GM12878 (cell line): ENCODE measurements around the gene MYH2. TPM values are rescaled to one million over a fixed set of nuclear protein-coding genes. Genes with fewer than 3 reads are reported as not detected.

Experiments used
- polyA plus RNA-seq, 11 experiments: library from polyadenylated mRNA; depleted of rRNA in 4 of 11; unstranded in 6 of 11; stranded (reverse) in 5 of 11; fragments of >200 nt; fragmentation: Nextera tagmentation in 4 of 11; fragmentation: Illumina TruSeq in 1 of 11; extraction: Ambion mirVana in 4 of 11; extraction: Trizol in 1 of 11; gene quantifications; 1 replicate in 1 of 11; 2 replicates in 10 of 11; pipeline versions ENCODE4 v1.2.1 to v1.2.3, GENCODE V29; 2011 to 2016; ENCODE audit warnings: inconsistent platforms in 2 of 11, missing spikeins in 2 of 11, low read depth in 1 of 11
- total RNA-seq, 4 experiments: library from RNA; depleted of rRNA in 3 of 4; stranded (reverse); fragments of >200 nt in 3 of 4; fragmentation: Illumina TruSeq in 1 of 4; extraction: Trizol in 1 of 4; gene quantifications; 2 replicates each; pipeline versions ENCODE4 v1.2.1 to v1.2.3, GENCODE V29; 2013 to 2021

MYH2 gene
- total and polyA plus RNA-seq, 10 of the 15 experiments (the other 5 are each of a cell fraction or from before 2014, with no cell fraction given): not detected

Other genes starting within 250 kb of the MYH2 start
Only the 7 nearest of the 8 such genes appear.
- gene MYH13, start 176.7 kb downstream of the MYH2 start, total RNA-seq (2014; rRNA removed): under 0.01 TPM in 1 of 2 replicates, not detected in the other
- 0.04 and 0.05 TPM in 2 replicates for gene MYH13, start 176.7 kb downstream of the MYH2 start, total RNA-seq (2014; rRNA removed; fragmentation: Illumina TruSeq; extraction: Trizol)
- 0.03 TPM in 1 of 2 replicates, not detected in the other for gene MYH13, start 176.7 kb downstream of the MYH2 start, total RNA-seq (2021)
- 0.04 and 0.07 TPM in 2 replicates for gene MYH13, start 176.7 kb downstream of the MYH2 start, polyA plus RNA-seq (2011; rRNA removed)
- 0.01 TPM in 1 of 2 replicates, not detected in the other for gene MYH13, start 176.7 kb downstream of the MYH2 start, polyA plus RNA-seq (2014; fragmentation: Illumina TruSeq; extraction: Trizol)
- gene MYH13, start 176.7 kb downstream of the MYH2 start, polyA plus RNA-seq (2014; fragmentation: Nextera tagmentation; extraction: Ambion mirVana): under 1 TPM in 1 of 2 experiments, not detected in 1; 0.02 TPM
- gene MYH13, start 176.7 kb downstream of the MYH2 start, polyA plus RNA-seq (2014; rRNA removed): 0.04 TPM in 1 of 2 replicates, not detected in the other
- under 1 TPM in 1 of 2 experiments, not detected in 1; 0.03 TPM for gene MYH13, start 176.7 kb downstream of the MYH2 start, polyA plus RNA-seq (2016; fragmentation: Nextera tagmentation; extraction: Ambion mirVana)
- gene MYH8, start 127.7 kb downstream of the MYH2 start, total RNA-seq (2014; rRNA removed): not detected in 2 replicates
- not detected in 2 replicates for gene MYH8, start 127.7 kb downstream of the MYH2 start, total RNA-seq (2014; rRNA removed; fragmentation: Illumina TruSeq; extraction: Trizol)
- gene MYH8, start 127.7 kb downstream of the MYH2 start, total RNA-seq (2021): not detected in 2 replicates
- gene MYH8, start 127.7 kb downstream of the MYH2 start, polyA plus RNA-seq (2011; rRNA removed): 0.01 TPM in 2 replicates
- gene MYH8, start 127.7 kb downstream of the MYH2 start, polyA plus RNA-seq (2014; fragmentation: Illumina TruSeq; extraction: Trizol): not detected in 2 replicates
- gene MYH8, start 127.7 kb downstream of the MYH2 start, polyA plus RNA-seq (2014; fragmentation: Nextera tagmentation; extraction: Ambion mirVana): not detected
- gene MYH8, start 127.7 kb downstream of the MYH2 start, polyA plus RNA-seq (2014; rRNA removed): not detected in 2 replicates
- under 1 TPM in 1 of 2 experiments, not detected in 1; 0.03 TPM for gene MYH8, start 127.7 kb downstream of the MYH2 start, polyA plus RNA-seq (2016; fragmentation: Nextera tagmentation; extraction: Ambion mirVana)
- gene MYH4, start 80.1 kb downstream of the MYH2 start, total RNA-seq (2014; rRNA removed): not detected in 2 replicates
- not detected in 2 replicates for gene MYH4, start 80.1 kb downstream of the MYH2 start, total RNA-seq (2014; rRNA removed; fragmentation: Illumina TruSeq; extraction: Trizol)
- not detected in 2 replicates for gene MYH4, start 80.1 kb downstream of the MYH2 start, total RNA-seq (2021)
- not detected in 2 replicates for gene MYH4, start 80.1 kb downstream of the MYH2 start, polyA plus RNA-seq (2011; rRNA removed)
- gene MYH4, start 80.1 kb downstream of the MYH2 start, polyA plus RNA-seq (2014; fragmentation: Illumina TruSeq; extraction: Trizol): not detected in 2 replicates
- gene MYH4, start 80.1 kb downstream of the MYH2 start, polyA plus RNA-seq (2014; fragmentation: Nextera tagmentation; extraction: Ambion mirVana): not detected
- not detected in 2 replicates for gene MYH4, start 80.1 kb downstream of the MYH2 start, polyA plus RNA-seq (2014; rRNA removed)
- not detected for gene MYH4, start 80.1 kb downstream of the MYH2 start, polyA plus RNA-seq (2016; fragmentation: Nextera tagmentation; extraction: Ambion mirVana)
- not detected in 2 replicates for gene MYH1, start 31.1 kb downstream of the MYH2 start, total RNA-seq (2014; rRNA removed)
- gene MYH1, start 31.1 kb downstream of the MYH2 start, total RNA-seq (2014; rRNA removed; fragmentation: Illumina TruSeq; extraction: Trizol): not detected in 2 replicates
- not detected in 2 replicates for gene MYH1, start 31.1 kb downstream of the MYH2 start, total RNA-seq (2021)
- 0.01 TPM in 1 of 2 replicates, not detected in the other for gene MYH1, start 31.1 kb downstream of the MYH2 start, polyA plus RNA-seq (2011; rRNA removed)
- gene MYH1, start 31.1 kb downstream of the MYH2 start, polyA plus RNA-seq (2014; fragmentation: Illumina TruSeq; extraction: Trizol): not detected in 2 replicates
- gene MYH1, start 31.1 kb downstream of the MYH2 start, polyA plus RNA-seq (2014; fragmentation: Nextera tagmentation; extraction: Ambion mirVana): not detected
- gene MYH1, start 31.1 kb downstream of the MYH2 start, polyA plus RNA-seq (2014; rRNA removed): not detected in 2 replicates
- not detected for gene MYH1, start 31.1 kb downstream of the MYH2 start, polyA plus RNA-seq (2016; fragmentation: Nextera tagmentation; extraction: Ambion mirVana)
- 0.17 and 1.5 TPM in 2 replicates for gene MYH3, start 107.7 kb upstream of the MYH2 start, total RNA-seq (2014; rRNA removed)
- 0.31 and 1.0 TPM in 2 replicates for gene MYH3, start 107.7 kb upstream of the MYH2 start, total RNA-seq (2014; rRNA removed; fragmentation: Illumina TruSeq; extraction: Trizol)
- 1.1 and 1.4 TPM in 2 replicates for gene MYH3, start 107.7 kb upstream of the MYH2 start, total RNA-seq (2021)
- 0.98 and 1.2 TPM in 2 replicates for gene MYH3, start 107.7 kb upstream of the MYH2 start, polyA plus RNA-seq (2011; rRNA removed)
- 0.82 and 1.3 TPM in 2 replicates for gene MYH3, start 107.7 kb upstream of the MYH2 start, polyA plus RNA-seq (2014; fragmentation: Illumina TruSeq; extraction: Trizol)
- gene MYH3, start 107.7 kb upstream of the MYH2 start, polyA plus RNA-seq (2014; fragmentation: Nextera tagmentation; extraction: Ambion mirVana): under 1 TPM; 0.14 to 0.69 TPM
- 0.36 and 0.53 TPM in 2 replicates for gene MYH3, start 107.7 kb upstream of the MYH2 start, polyA plus RNA-seq (2014; rRNA removed)
- gene MYH3, start 107.7 kb upstream of the MYH2 start, polyA plus RNA-seq (2016; fragmentation: Nextera tagmentation; extraction: Ambion mirVana): under 1 TPM; 0.72 to 0.96 TPM
- gene SCO1, start 147.9 kb upstream of the MYH2 start, total RNA-seq (2014; rRNA removed): 71.4 and 73.0 TPM in 2 replicates
- gene SCO1, start 147.9 kb upstream of the MYH2 start, total RNA-seq (2014; rRNA removed; fragmentation: Illumina TruSeq; extraction: Trizol): 25.3 and 29.4 TPM in 2 replicates
- gene SCO1, start 147.9 kb upstream of the MYH2 start, total RNA-seq (2021): 43.1 and 43.5 TPM in 2 replicates
- gene SCO1, start 147.9 kb upstream of the MYH2 start, polyA plus RNA-seq (2011; rRNA removed): 32.6 and 42.4 TPM in 2 replicates
- 25.3 and 25.4 TPM in 2 replicates for gene SCO1, start 147.9 kb upstream of the MYH2 start, polyA plus RNA-seq (2014; fragmentation: Illumina TruSeq; extraction: Trizol)
- 10 to 100 TPM in 1 of 2 experiments, 1 to 10 TPM in 1; 8.2 to 24.8 TPM for gene SCO1, start 147.9 kb upstream of the MYH2 start, polyA plus RNA-seq (2014; fragmentation: Nextera tagmentation; extraction: Ambion mirVana)
- 41.7 and 50.9 TPM in 2 replicates for gene SCO1, start 147.9 kb upstream of the MYH2 start, polyA plus RNA-seq (2014; rRNA removed)
- 10 to 100 TPM; 64.7 to 68.1 TPM for gene SCO1, start 147.9 kb upstream of the MYH2 start, polyA plus RNA-seq (2016; fragmentation: Nextera tagmentation; extraction: Ambion mirVana)
- gene ADPRM, start 147.9 kb upstream of the MYH2 start, total RNA-seq (2014; rRNA removed): 8.7 TPM in 2 replicates
- 11.0 and 11.7 TPM in 2 replicates for gene ADPRM, start 147.9 kb upstream of the MYH2 start, total RNA-seq (2014; rRNA removed; fragmentation: Illumina TruSeq; extraction: Trizol)
- 7.1 TPM in 2 replicates for gene ADPRM, start 147.9 kb upstream of the MYH2 start, total RNA-seq (2021)
- 13.8 and 18.4 TPM in 2 replicates for gene ADPRM, start 147.9 kb upstream of the MYH2 start, polyA plus RNA-seq (2011; rRNA removed)
- 8.8 and 11.4 TPM in 2 replicates for gene ADPRM, start 147.9 kb upstream of the MYH2 start, polyA plus RNA-seq (2014; fragmentation: Illumina TruSeq; extraction: Trizol)
- 10 to 100 TPM; 14.2 to 18.4 TPM for gene ADPRM, start 147.9 kb upstream of the MYH2 start, polyA plus RNA-seq (2014; fragmentation: Nextera tagmentation; extraction: Ambion mirVana)
- gene ADPRM, start 147.9 kb upstream of the MYH2 start, polyA plus RNA-seq (2014; rRNA removed): 5.4 and 7.5 TPM in 2 replicates
- gene ADPRM, start 147.9 kb upstream of the MYH2 start, polyA plus RNA-seq (2016; fragmentation: Nextera tagmentation; extraction: Ambion mirVana): 1 to 10 TPM; 8.0 to 8.3 TPM